IMR-90 (cell line): ENCODE results near the gene ST8SIA6. TPM values are rescaled to one million over a fixed set of nuclear protein-coding genes. Genes with fewer than 3 reads are reported as not detected.

Source experiments
- ATAC-seq: fragments of 200-7000 bp; cut with Tn5 transposase; 2 replicates; pipeline ENCODE4 v1.9.1; 2020; ENCODE audit warnings: low read depth, mild to moderate bottlenecking, moderate library complexity
- BruUV-seq: library from RNA; stranded (reverse); fragments of 400-500 nt; replicated peaks from 2 replicates; lab custom pipeline; 2021; lab: Mats Ljungman, UMichigan
- CTCF ChIA-PET: fragments of 300-600 bp; formaldehyde crosslinking; extraction: SDS; loops from one replicate; lab custom pipeline; 2021; ENCODE audit warnings: antibody characterized with exemption; lab: Yijun Ruan, JAX
- POLR2A ChIA-PET: fragments of 300-600 bp; sonication (Branson Sonifier 250); formaldehyde crosslinking; loops from one replicate; lab custom pipeline; 2022; ENCODE audit warnings: antibody characterized with exemption; ENCODE audit not compliant: unreplicated experiment; lab: Charles Lee
- DNase-seq: peaks from one replicate; pipeline ENCODE4 v3.0.0; 2013
- H2AFZ ChIP-seq: replicated peaks from 2 replicates; pipeline ENCODE3; 2013; ENCODE audit warnings: low read length, mild to moderate bottlenecking; ENCODE audit not compliant: poor library complexity
- H2AK5ac ChIP-seq: 2 replicates; pipeline ENCODE4 v1.6.1; 2013; ENCODE audit warnings: low read depth, low read length, inconsistent platforms
- H2AK9ac ChIP-seq: replicated peaks from 2 replicates; pipeline ENCODE3; 2013; ENCODE audit warnings: mild to moderate bottlenecking, low read depth, low read length, moderate library complexity; ENCODE audit not compliant: poor library complexity
- H2BK120ac ChIP-seq: 2 replicates; pipeline ENCODE4 v1.6.1; 2013; ENCODE audit warnings: low read depth, low read length, inconsistent platforms
- H2BK15ac ChIP-seq: 3 replicates; pipeline ENCODE4 v1.6.1; 2013; ENCODE audit warnings: low read depth, low read length, inconsistent platforms
- H2BK20ac ChIP-seq: 2 replicates; pipeline ENCODE4 v1.6.1; 2013; ENCODE audit warnings: low read depth, mild to moderate bottlenecking, inconsistent platforms, low read length, moderate library complexity
- H2BK5ac ChIP-seq: 2 replicates; pipeline ENCODE4 v1.6.1; 2013; ENCODE audit warnings: mild to moderate bottlenecking, low read depth, low read length, inconsistent platforms; ENCODE audit not compliant: poor library complexity, severe bottlenecking
- H3K14ac ChIP-seq: replicated peaks from 2 replicates; pipeline ENCODE4 v1.6.1; 2013; ENCODE audit warnings: low read depth, low read length, inconsistent platforms
- H3K18ac ChIP-seq: 2 replicates; pipeline ENCODE4 v1.6.1; 2013; ENCODE audit warnings: low read depth, low read length, control low read depth
- H3K23ac ChIP-seq: 2 replicates; pipeline ENCODE4 v1.6.1; 2013; ENCODE audit warnings: low read depth, low read length, inconsistent platforms
- H3K27ac ChIP-seq: 2 replicates; pipeline ENCODE4 v1.5.1; 2013; ENCODE audit warnings: mild to moderate bottlenecking, control low read depth, low read length; ENCODE audit not compliant: insufficient read depth
- H3K27me3 ChIP-seq: 2 replicates; pipeline ENCODE4 v1.6.1; 2013; ENCODE audit warnings: low read length; ENCODE audit not compliant: control insufficient read depth, insufficient read depth
- H3K36me3 ChIP-seq: 2 replicates; pipeline ENCODE4 v1.6.1; 2013; ENCODE audit warnings: low read length, mixed read lengths; ENCODE audit not compliant: control insufficient read depth, insufficient read depth
- H3K4ac ChIP-seq: 2 replicates; pipeline ENCODE4 v1.6.1; 2013; ENCODE audit warnings: low read depth, low read length, inconsistent platforms
- H3K4me1 ChIP-seq: 2 replicates; pipeline ENCODE4 v1.6.1; 2013; ENCODE audit warnings: low read length, mixed read lengths; ENCODE audit not compliant: control insufficient read depth, insufficient read depth
- H3K4me2 ChIP-seq: 2 replicates; pipeline ENCODE4 v1.6.1; 2013; ENCODE audit warnings: low read depth, mild to moderate bottlenecking, control low read depth, low read length, moderate library complexity
- H3K4me3 ChIP-seq: 2 replicates; pipeline ENCODE4 v1.5.1; 2013; ENCODE audit warnings: low read depth, mild to moderate bottlenecking, control low read depth, low read length, moderate library complexity; ENCODE audit not compliant: insufficient read depth
- H3K56ac ChIP-seq: 2 replicates; pipeline ENCODE4 v1.6.1; 2013; ENCODE audit warnings: low read length, inconsistent platforms; ENCODE audit not compliant: insufficient read depth; ENCODE audit errors: extremely low read depth
- H3K79me1 ChIP-seq, 2 experiments: 2 replicates each; pipeline ENCODE4 v1.6.1; 2013; ENCODE audit warnings: low read length in 2 of 2, inconsistent platforms in 1 of 2, low read depth in 1 of 2
- H3K9ac ChIP-seq: 2 replicates; pipeline ENCODE4 v1.6.1; 2013; ENCODE audit warnings: low read depth, low read length, control low read depth
- H3K9me1 ChIP-seq: 2 replicates; pipeline ENCODE4 v1.6.1; 2013; ENCODE audit warnings: low read length, inconsistent platforms; ENCODE audit not compliant: insufficient read depth
- H3K9me3 ChIP-seq: 2 replicates; pipeline ENCODE4 v1.6.1; 2013; ENCODE audit warnings: low read length; ENCODE audit not compliant: control insufficient read depth, insufficient read depth
- H4K20me1 ChIP-seq: 2 replicates; pipeline ENCODE4 v1.6.1; 2013; ENCODE audit warnings: low read length, inconsistent platforms; ENCODE audit not compliant: insufficient read depth
- H4K5ac ChIP-seq: 2 replicates; pipeline ENCODE4 v1.6.1; 2013; ENCODE audit warnings: mild to moderate bottlenecking, low read depth, low read length, control low read depth
- H4K8ac ChIP-seq, 2 experiments: 2 replicates each; pipeline ENCODE4 v1.6.1; 2013; ENCODE audit warnings: low read depth in 2 of 2, low read length in 2 of 2, control low read depth in 1 of 2, inconsistent platforms in 1 of 2
- H4K91ac ChIP-seq: 2 replicates; pipeline ENCODE4 v1.6.1; 2013; ENCODE audit warnings: low read depth, low read length, inconsistent platforms; ENCODE audit not compliant: insufficient read depth
- BHLHE40 ChIP-seq: fragments of 150-350 bp; IDR thresholded peaks from 2 replicates; pipeline ENCODE4 v1.6.1; 2016; ENCODE audit warnings: mild to moderate bottlenecking, low read depth, low read length
- CEBPB ChIP-seq: IDR thresholded peaks from 2 replicates; pipeline ENCODE4 v1.6.1; 2012; ENCODE audit warnings: low read depth, low read length, improper control_type of control experiment
- CHD1 ChIP-seq: IDR thresholded peaks from 2 replicates; pipeline ENCODE4 v1.6.1; 2012; ENCODE audit warnings: low read depth, low read length, improper control_type of control experiment
- MAFK ChIP-seq: IDR thresholded peaks from 2 replicates; pipeline ENCODE4 v1.6.1; 2012; ENCODE audit warnings: low read depth, low read length, improper control_type of control experiment
- MAZ ChIP-seq: IDR thresholded peaks from 2 replicates; pipeline ENCODE4 v1.6.1; 2012; ENCODE audit warnings: low read depth, mild to moderate bottlenecking, low read length, improper control_type of control experiment, moderate library complexity, borderline replicate concordance
- MXI1 ChIP-seq: IDR thresholded peaks from 2 replicates; pipeline ENCODE4 v1.6.1; 2012; ENCODE audit warnings: low read depth, mild to moderate bottlenecking, low read length, moderate library complexity, borderline replicate concordance
- NFE2L2 ChIP-seq: fragments of 150-350 bp; IDR thresholded peaks from 2 replicates; pipeline ENCODE4 v1.6.1; 2016; ENCODE audit warnings: low read depth, mild to moderate bottlenecking, low read length
- RAD21 ChIP-seq: IDR thresholded peaks from 2 replicates; pipeline ENCODE4 v1.6.1; 2012; ENCODE audit warnings: low read length, improper control_type of control experiment
- RCOR1 ChIP-seq: IDR thresholded peaks from 2 replicates; pipeline ENCODE4 v1.6.1; 2012; ENCODE audit warnings: mild to moderate bottlenecking, low read length, improper control_type of control experiment; ENCODE audit not compliant: insufficient replicate concordance
- SMC3 ChIP-seq: fragments of 150-350 bp; IDR thresholded peaks from 2 replicates; pipeline ENCODE4 v1.6.1; 2016; ENCODE audit warnings: low read depth, mild to moderate bottlenecking, antibody characterized with exemption, low read length, moderate library complexity
- dilution Hi-C: fragments of 300-500 bp; cut with HindIII; formaldehyde crosslinking; loops from one replicate; pipeline ENCODE4 v1.14.3; 2018; ENCODE audit warnings: low sequenced_read_pairs; ENCODE audit not compliant: unreplicated experiment
- in situ Hi-C: fragments of 300-500 bp; cut with MboI; formaldehyde crosslinking; loops from 3 replicates; pipeline ENCODE4 v1.14.3; 2019; ENCODE audit warnings: low sequenced_read_pairs, inconsistent platforms, mixed read lengths
- intact Hi-C: fragments of 100-400 bp; cut with micrococcal nuclease; formaldehyde crosslinking; loops from 2 replicates; pipeline ENCODE4 v1.10.0; 2022
- polyA plus RNA-seq, 3 experiments: library from polyadenylated mRNA; depleted of rRNA; stranded (reverse); fragments of >200 nt; gene quantifications; 2 replicates each; pipeline ENCODE4 v1.2.3, GENCODE V29; 2012; ENCODE audit warnings: low replicate concordance in 1 of 3
- total RNA-seq: library from RNA; depleted of rRNA; stranded (reverse); fragments of >200 nt; gene quantifications from 2 replicates; pipeline ENCODE4 v1.2.3, GENCODE V29; 2012
- TF ChIP-seq, protein P1 (sequence below): fragments of 150-350 bp; IDR thresholded peaks from 2 replicates; pipeline ENCODE4 v1.6.1; 2016; ENCODE audit warnings: low read depth, mild to moderate bottlenecking, low read length, moderate library complexity, borderline replicate concordance
- TF ChIP-seq, protein P2 (sequence below): conservative IDR thresholded peaks from 2 replicates; pipeline ENCODE4 v1.5.1; 2012; ENCODE audit warnings: mild to moderate bottlenecking, low read depth, low read length, improper control_type of control experiment
- TF ChIP-seq, protein P3 (sequence below): fragments of 150-350 bp; IDR thresholded peaks from 2 replicates; pipeline ENCODE4 v1.6.1; 2017; ENCODE audit warnings: mild to moderate bottlenecking, antibody characterized with exemption, low read length, low read depth

ST8SIA6 gene
- total and polyA plus RNA-seq, 2 of the 4 experiments (the other 2 are of a cell fraction), result 0.10 to 0.18 TPM

DNA sequence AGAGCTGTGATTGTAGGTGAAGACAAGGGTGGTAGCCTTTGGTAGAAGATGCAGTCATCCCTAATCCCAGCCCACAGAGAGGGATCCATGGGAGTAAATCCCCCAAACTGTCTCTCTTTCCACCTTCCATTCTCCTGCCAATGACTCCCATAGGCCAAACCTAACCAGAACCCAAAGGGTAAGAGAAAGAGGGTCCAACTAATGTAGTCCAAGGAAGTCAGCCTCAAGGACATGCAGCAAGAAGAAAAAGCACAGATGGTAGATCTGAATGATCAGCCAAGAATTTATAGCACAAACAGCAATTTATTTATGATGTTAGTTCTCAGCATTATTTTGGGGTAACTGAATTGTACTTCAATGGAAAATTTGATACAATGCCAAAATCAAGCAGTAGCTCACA is 87.7 kb downstream of the ST8SIA6 start:
- H4K91ac ChIP-seq, result no peak overlapping the region
- H4K20me1 ChIP-seq, result no peaks in the 10 kb centered on the region
- H3K79me1 ChIP-seq, result no peaks in the 10 kb centered on the region
- H2AK9ac ChIP-seq, result no peak overlapping the region
- in situ Hi-C loops, result no loop called here
- no peak overlapping the region for H4K5ac ChIP-seq
- no peak overlapping the region for H2BK5ac ChIP-seq
- H2AK5ac ChIP-seq, result no peak overlapping the region
- intact Hi-C loops, result no loop called here
- H3K9me1 ChIP-seq, result no peaks in the 10 kb centered on the region
- H3K36me3 ChIP-seq, result no peaks in the 10 kb centered on the region
- no peak overlapping the region for H3K14ac ChIP-seq
- H3K56ac ChIP-seq, result no peak overlapping the region
- BruUV-seq, result no TSS peak
- H3K27me3 ChIP-seq, result no peaks in the 10 kb centered on the region; the same call in none of the 2 replicates
- CTCF ChIA-PET, result interaction anchor here (3.9 kb wide), 1 partner anchor 10 kb away, joined by 15 read pairs; no protein-coding TSS in a partner anchor
- H3K9me3 ChIP-seq, result peaks cover 4% of the 10 kb centered on the region; the same call in 1 of the 2 replicates
- no peak overlapping the region for H3K27ac ChIP-seq
- H3K18ac ChIP-seq, result no peak overlapping the region
- no peak overlapping the region for H3K23ac ChIP-seq
- H3K4me2 ChIP-seq, result no peak overlapping the region
- no peak overlapping the region for H4K8ac ChIP-seq
- H2BK120ac ChIP-seq, result no peak overlapping the region
- H3K4me1 ChIP-seq, result no peaks in the 10 kb centered on the region
- H3K9ac ChIP-seq, result no peak overlapping the region
- ATAC-seq (no peak), DNase-seq (no peak)
- no peak overlapping the region for H2BK20ac ChIP-seq
- no peak overlapping the region for H3K4me3 ChIP-seq
- TF ChIP-seq, protein P1, sequence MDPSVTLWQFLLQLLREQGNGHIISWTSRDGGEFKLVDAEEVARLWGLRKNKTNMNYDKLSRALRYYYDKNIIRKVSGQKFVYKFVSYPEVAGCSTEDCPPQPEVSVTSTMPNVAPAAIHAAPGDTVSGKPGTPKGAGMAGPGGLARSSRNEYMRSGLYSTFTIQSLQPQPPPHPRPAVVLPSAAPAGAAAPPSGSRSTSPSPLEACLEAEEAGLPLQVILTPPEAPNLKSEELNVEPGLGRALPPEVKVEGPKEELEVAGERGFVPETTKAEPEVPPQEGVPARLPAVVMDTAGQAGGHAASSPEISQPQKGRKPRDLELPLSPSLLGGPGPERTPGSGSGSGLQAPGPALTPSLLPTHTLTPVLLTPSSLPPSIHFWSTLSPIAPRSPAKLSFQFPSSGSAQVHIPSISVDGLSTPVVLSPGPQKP, result no peak
- no peak for TF ChIP-seq CEBPB
- no peak for TF ChIP-seq CHD1
- no peak for TF ChIP-seq SMC3
- TF ChIP-seq, protein P2, sequence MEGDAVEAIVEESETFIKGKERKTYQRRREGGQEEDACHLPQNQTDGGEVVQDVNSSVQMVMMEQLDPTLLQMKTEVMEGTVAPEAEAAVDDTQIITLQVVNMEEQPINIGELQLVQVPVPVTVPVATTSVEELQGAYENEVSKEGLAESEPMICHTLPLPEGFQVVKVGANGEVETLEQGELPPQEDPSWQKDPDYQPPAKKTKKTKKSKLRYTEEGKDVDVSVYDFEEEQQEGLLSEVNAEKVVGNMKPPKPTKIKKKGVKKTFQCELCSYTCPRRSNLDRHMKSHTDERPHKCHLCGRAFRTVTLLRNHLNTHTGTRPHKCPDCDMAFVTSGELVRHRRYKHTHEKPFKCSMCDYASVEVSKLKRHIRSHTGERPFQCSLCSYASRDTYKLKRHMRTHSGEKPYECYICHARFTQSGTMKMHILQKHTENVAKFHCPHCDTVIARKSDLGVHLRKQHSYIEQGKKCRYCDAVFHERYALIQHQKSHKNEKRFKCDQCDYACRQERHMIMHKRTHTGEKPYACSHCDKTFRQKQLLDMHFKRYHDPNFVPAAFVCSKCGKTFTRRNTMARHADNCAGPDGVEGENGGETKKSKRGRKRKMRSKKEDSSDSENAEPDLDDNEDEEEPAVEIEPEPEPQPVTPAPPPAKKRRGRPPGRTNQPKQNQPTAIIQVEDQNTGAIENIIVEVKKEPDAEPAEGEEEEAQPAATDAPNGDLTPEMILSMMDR, result no peak
- no peak for TF ChIP-seq MAZ
- TF ChIP-seq RCOR1, result no peak
- TF ChIP-seq, protein P3, sequence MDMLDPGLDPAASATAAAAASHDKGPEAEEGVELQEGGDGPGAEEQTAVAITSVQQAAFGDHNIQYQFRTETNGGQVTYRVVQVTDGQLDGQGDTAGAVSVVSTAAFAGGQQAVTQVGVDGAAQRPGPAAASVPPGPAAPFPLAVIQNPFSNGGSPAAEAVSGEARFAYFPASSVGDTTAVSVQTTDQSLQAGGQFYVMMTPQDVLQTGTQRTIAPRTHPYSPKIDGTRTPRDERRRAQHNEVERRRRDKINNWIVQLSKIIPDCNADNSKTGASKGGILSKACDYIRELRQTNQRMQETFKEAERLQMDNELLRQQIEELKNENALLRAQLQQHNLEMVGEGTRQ, result no peak
- no peak for TF ChIP-seq MXI1
- no peak for TF ChIP-seq RAD21
- no peak for TF ChIP-seq BHLHE40
- TF ChIP-seq MAFK, result no peak
- no peak for TF ChIP-seq NFE2L2
- no peak overlapping the region for H2AFZ ChIP-seq
- H3K4ac ChIP-seq, result no peak overlapping the region
- H2BK15ac ChIP-seq, result no peak overlapping the region
- dilution Hi-C loops, result no loop called here
- POLR2A ChIA-PET, result no interaction called here
